HAP-1 (cell line): Measurements from ENCODE around the gene STAMBPL1.
A peak's percentile ranks its signal among the peaks of the same experiment; 100 is the strongest.
"Not testable (repeated sequence)": the region's sequence is repeated elsewhere in the genome, so short reads cannot be mapped to it uniquely, and the experiment has no call there.

Experiments used
- DNase-seq, 2 experiments: peaks; one replicate each; pipeline ENCODE4 v3.0.0-alpha.2; 2016 to 2020; ENCODE audit warnings: low spot score in 2 of 2
- H3K27me3 ChIP-seq: fragments of 250-450 bp; sonication (Bioruptor Pico); 2 replicates; pipeline ENCODE4 v1.5.1; 2020; ENCODE audit warnings: low read depth, mild to moderate bottlenecking, moderate library complexity
- H3K36me3 ChIP-seq: fragments of 250-450 bp; sonication (Bioruptor Pico); replicated peaks from 2 replicates; pipeline ENCODE4 v1.5.1; 2020; ENCODE audit warnings: mild to moderate bottlenecking
- H3K4me1 ChIP-seq: fragments of 250-450 bp; sonication (Bioruptor Pico); 2 replicates; pipeline ENCODE4 v1.5.1; 2020; ENCODE audit warnings: mild to moderate bottlenecking
- H3K4me3 ChIP-seq: fragments of 250-450 bp; sonication (Bioruptor Pico); 2 replicates; pipeline ENCODE4 v1.5.1; 2020; ENCODE audit warnings: mild to moderate bottlenecking, moderate library complexity
- H3K9me3 ChIP-seq: fragments of 250-450 bp; sonication (Bioruptor Pico); 2 replicates; pipeline ENCODE4 v1.5.1; 2020; ENCODE audit warnings: mild to moderate bottlenecking, moderate library complexity
- in situ Hi-C: fragments of 300-500 bp; cut with MboI; formaldehyde crosslinking; loops from 3 replicates; pipeline ENCODE4 v1.14.3; 2020; ENCODE audit warnings: low sequenced_read_pairs, inconsistent platforms, mixed read lengths

Gene STAMBPL1

GRCh38 chr10:88870089-88870488 is 10.0 kb upstream of the STAMBPL1 start:
- in situ Hi-C loops: no loop called here
- Histone ChIP-seq H3K4me3 (no peak overlapping the region), H3K9me3 (no peaks in the 10 kb centered on the region), H3K27me3 (no peaks in the 10 kb centered on the region), H3K36me3 (no peaks in the 10 kb centered on the region), H3K4me1 (peaks cover 4% of the 10 kb centered on the region; the same call in 1 of the 2 replicates)
- DNase-seq: peak in 1 of 2 experiments; percentile 29

GRCh38 chr10:88873757-88874156 is 6.3 kb upstream of the STAMBPL1 start:
- Histone ChIP-seq H3K9me3 (no peaks in the 10 kb centered on the region), H3K4me1 (peaks cover 7% of the 10 kb centered on the region; the same call in 1 of the 2 replicates), H3K27me3 (no peaks in the 10 kb centered on the region), H3K4me3 (no peak overlapping the region), H3K36me3 (no peaks in the 10 kb centered on the region)
- no peak for DNase-seq
- in situ Hi-C loops: no loop called here

- in situ Hi-C loops: no loop called here
- Histone ChIP-seq H3K4me1 (peaks cover 7% of the 10 kb centered on the region; the same call in 1 of the 2 replicates), H3K27me3 (no peaks in the 10 kb centered on the region), H3K36me3 (no peaks in the 10 kb centered on the region), H3K9me3 (no peaks in the 10 kb centered on the region), H3K4me3 (no peak overlapping the region)
- DNase-seq: no peak
These were observed 5.8 kb upstream of the STAMBPL1 start for GRCh38 chr10:88874281-88874680.

DNA sequence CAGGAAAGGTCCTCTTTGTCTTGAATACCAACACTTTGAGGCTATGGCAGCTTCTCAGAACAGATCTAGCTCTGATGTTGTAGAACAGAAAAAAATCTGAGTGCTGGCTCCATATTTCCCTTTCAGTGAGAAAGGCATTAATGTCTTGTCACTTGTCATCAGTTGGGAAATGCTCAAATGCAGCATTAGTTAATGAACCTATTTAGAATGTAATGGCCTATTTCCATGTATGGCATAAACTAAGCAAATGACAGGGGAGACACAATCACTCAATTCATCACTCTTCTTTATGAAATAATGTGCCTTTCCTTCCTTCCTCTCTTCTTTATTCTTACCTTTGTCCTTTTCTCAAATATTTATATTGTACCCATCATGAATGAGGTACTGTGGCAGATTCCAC is 5.0 kb upstream of the STAMBPL1 start:
- no peaks in the 10 kb centered on the region for H3K36me3 ChIP-seq
- in situ Hi-C loops: no loop called here
- H3K27me3 ChIP-seq: no peaks in the 10 kb centered on the region

DNA sequence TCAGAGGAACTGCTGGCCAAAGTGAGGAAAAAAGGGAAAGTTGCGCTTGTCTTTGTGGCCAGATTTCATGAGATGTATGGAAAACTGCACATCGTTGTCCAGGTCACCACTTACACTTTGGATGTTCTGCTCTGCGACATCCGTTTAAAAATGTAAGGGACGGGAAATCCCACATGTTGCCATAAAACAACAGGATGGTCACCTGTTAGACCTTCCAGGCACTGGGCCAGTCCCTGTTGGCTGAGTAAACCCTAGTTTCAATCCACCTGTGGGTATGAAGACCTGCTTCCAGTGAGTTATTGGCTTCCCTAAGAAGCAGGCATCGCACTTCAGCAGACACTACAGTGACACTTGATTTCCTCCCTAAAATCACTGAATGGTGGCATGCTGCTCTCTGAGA is 2.7 kb upstream of the STAMBPL1 start:
- Histone ChIP-seq H3K36me3 (no peaks in the 10 kb centered on the region), H3K27me3 (no peaks in the 10 kb centered on the region), H3K4me3 (no peak overlapping the region), H3K4me1 (peaks cover 13% of the 10 kb centered on the region), H3K9me3 (no peaks in the 10 kb centered on the region)
- no peak for DNase-seq
- in situ Hi-C loops: no loop called here

More for the DNA sequence above, 5.0 kb upstream of the STAMBPL1 start:
- no peaks in the 10 kb centered on the region for H3K9me3 ChIP-seq
- peaks cover 5% of the 10 kb centered on the region; the same call in 1 of the 2 replicates for H3K4me1 ChIP-seq
- H3K4me3 ChIP-seq: no peak overlapping the region
- DNase-seq: no peak

GRCh38 chr10:88880282-88881076 is 434 bp downstream of the STAMBPL1 start:
- Histone ChIP-seq H3K4me3 (peak overlapping the region; percentile 68), H3K9me3 (no peaks in the 10 kb centered on the region), H3K27me3 (no peaks in the 10 kb centered on the region), H3K4me1 (peaks cover 31% of the 10 kb centered on the region), H3K36me3 (no peaks in the 10 kb centered on the region)
- in situ Hi-C loops: no loop called here
- peak; percentile 54 to 75 for DNase-seq

- Histone ChIP-seq H3K27me3 (no peaks in the 10 kb centered on the region), H3K9me3 (no peaks in the 10 kb centered on the region), H3K4me1 (peaks cover 31% of the 10 kb centered on the region), H3K36me3 (no peaks in the 10 kb centered on the region), H3K4me3 (peak overlapping the region; percentile 68)
- no peak for DNase-seq
- in situ Hi-C loops: no loop called here
These were observed 1.3 kb downstream of the STAMBPL1 start for GRCh38 chr10:88881320-88881719.

DNA sequence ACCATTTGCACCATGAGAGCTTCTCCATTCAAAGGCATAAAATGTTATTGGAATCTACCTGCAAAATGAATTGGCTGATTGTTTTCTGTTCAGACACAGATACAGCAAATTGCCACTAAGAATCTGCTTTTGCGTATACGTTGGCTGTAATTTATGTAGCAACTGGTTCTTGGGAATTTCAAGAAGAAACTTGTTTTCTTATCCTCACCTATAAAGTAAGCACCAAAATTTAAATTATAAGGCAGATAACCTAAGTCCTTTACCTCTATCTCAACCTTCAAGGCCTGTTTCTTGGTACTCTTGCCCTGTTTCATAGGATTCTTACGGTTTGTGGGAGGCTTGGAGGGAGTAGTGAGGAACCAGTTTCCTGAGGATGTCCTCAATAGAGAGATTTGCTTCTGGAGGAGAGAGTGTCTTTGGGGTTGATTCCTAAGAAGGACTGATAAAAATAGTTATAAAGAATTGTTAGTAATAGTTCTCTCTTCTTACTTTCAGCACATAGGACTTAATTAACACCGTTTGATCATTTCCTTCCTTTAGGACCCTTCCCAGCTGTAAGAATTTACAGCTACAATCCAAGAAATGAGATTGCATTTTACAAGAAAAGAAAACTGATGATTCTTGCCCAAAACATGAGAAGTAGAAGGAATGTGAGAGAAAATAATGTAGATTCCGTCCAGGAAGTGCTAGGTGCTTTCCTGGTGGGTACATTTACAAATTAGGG is 2.0 kb downstream of the STAMBPL1 start:
- peaks cover 31% of the 10 kb centered on the region for H3K4me1 ChIP-seq
- H3K4me3 ChIP-seq: no peak overlapping the region; the same call in 1 of the 2 replicates
- H3K9me3 ChIP-seq: no peaks in the 10 kb centered on the region
- no peaks in the 10 kb centered on the region for H3K27me3 ChIP-seq
- no peak for DNase-seq
- H3K36me3 ChIP-seq: no peaks in the 10 kb centered on the region
- in situ Hi-C loops: no loop called here

DNA sequence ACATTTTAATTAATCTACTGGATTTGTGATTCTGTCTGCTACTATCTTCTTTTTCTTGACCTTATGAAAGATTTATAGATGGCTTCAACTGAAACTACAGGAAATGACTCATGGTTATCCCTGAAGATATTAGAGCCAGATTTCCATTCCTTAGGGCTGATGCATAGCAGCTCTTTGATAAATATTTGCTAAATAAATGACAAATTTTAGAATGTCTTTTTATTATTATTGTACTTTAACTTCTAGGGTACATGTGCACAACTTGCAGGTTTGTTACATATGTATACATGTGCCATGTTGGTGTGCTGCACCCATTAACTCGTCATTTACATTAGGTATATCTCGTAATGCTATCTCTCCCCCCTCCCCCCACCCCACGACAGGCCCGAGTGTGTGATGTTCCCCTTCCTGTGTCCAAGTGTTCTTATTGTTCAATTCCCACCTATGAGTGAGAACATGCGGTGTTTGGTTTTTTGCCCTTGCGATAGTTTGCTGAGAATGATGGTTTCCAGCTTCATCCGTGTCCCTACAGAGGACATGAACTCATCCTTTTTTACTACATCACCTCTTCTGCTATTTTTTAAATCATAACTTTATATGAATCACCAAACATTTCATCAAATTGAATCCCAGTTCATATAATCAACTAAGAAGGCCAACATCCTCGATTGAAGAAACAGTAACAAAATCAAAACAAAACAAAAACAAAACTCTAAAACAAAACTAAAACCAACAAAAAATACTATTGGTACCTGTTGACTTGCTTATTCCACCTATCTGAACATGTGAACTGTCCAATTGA is 2.8 kb downstream of the STAMBPL1 start:
- H3K27me3 ChIP-seq, H3K36me3 ChIP-seq, DNase-seq, in situ Hi-C loops, H3K9me3 ChIP-seq, H3K4me3 ChIP-seq: not testable (repeated sequence)
- peaks cover 31% of the 10 kb centered on the region for H3K4me1 ChIP-seq

DNA sequence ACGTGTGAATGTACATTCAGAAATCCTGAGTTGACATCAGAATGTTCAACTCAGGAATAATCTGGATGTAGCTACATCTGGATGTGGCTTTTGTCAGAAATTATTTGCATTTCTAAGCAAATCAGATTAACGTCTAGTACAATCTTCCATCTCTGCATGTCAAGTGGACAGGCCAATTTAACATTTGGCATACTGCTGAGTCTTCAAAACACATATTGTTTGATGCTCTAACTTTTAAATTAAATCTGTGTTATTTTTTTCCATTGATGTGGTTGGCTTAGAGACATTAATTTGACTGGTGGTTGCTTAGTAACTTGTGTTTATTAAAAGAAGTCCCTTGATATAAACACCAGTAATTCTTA is 3.4 kb downstream of the STAMBPL1 start:
- Histone ChIP-seq H3K27me3 (no peaks in the 10 kb centered on the region), H3K36me3 (no peaks in the 10 kb centered on the region), H3K9me3 (no peaks in the 10 kb centered on the region), H3K4me3 (no peak overlapping the region), H3K4me1 (peaks cover 29% of the 10 kb centered on the region)
- in situ Hi-C loops: no loop called here
- peak in 1 of 2 experiments; percentile 83 for DNase-seq

DNA sequence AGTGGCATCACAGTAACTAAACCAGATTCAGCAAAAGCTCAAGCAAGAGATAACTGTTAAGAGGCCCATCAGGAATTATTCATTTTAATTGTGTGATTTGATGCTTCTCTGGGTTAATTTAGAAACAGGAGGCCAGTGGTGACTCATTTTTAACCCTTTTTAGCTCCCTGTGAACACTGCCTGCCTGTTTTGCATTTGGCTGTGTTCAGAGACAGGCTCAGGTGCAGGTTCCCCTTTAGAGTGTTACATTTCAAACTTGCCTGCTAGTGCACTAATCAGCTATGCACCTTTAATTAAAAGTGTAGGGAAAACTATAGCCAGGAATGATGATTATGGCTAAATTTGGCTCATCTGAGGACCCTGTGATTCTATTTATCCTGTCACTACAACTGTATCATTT is 6.5 kb downstream of the STAMBPL1 start:
- no peak overlapping the region for H3K4me3 ChIP-seq
- in situ Hi-C loops: no loop called here
- H3K9me3 ChIP-seq: no peaks in the 10 kb centered on the region
- no peaks in the 10 kb centered on the region for H3K27me3 ChIP-seq
- no peak for DNase-seq
- H3K36me3 ChIP-seq: no peaks in the 10 kb centered on the region
- H3K4me1 ChIP-seq: peaks cover 31% of the 10 kb centered on the region

GRCh38 chr10:88888810-88889445 is 8.9 kb downstream of the STAMBPL1 start:
- Histone ChIP-seq H3K27me3 (no peaks in the 10 kb centered on the region), H3K36me3 (no peaks in the 10 kb centered on the region), H3K9me3 (no peaks in the 10 kb centered on the region), H3K4me1 (peaks cover 12% of the 10 kb centered on the region), H3K4me3 (no peak overlapping the region)
- no peak for DNase-seq
- in situ Hi-C loops: no loop called here

- Histone ChIP-seq H3K36me3 (no peaks in the 10 kb centered on the region), H3K4me3 (no peak overlapping the region), H3K4me1 (peaks cover 7% of the 10 kb centered on the region; the same call in 1 of the 2 replicates), H3K27me3 (no peaks in the 10 kb centered on the region), H3K9me3 (no peaks in the 10 kb centered on the region)
- in situ Hi-C loops: no loop called here
- no peak for DNase-seq
These were observed 9.7 kb downstream of the STAMBPL1 start for GRCh38 chr10:88889559-88890337.
